ENCODE results near the gene SHC4.

GRCh38 chr15:48834756-48835155, 129.0 kb downstream of the SHC4 start:
- TF ChIP-seq JUND (IDR thresholded peaks at IDR 0.05): no peak
- TF ChIP-seq, protein P1, sequence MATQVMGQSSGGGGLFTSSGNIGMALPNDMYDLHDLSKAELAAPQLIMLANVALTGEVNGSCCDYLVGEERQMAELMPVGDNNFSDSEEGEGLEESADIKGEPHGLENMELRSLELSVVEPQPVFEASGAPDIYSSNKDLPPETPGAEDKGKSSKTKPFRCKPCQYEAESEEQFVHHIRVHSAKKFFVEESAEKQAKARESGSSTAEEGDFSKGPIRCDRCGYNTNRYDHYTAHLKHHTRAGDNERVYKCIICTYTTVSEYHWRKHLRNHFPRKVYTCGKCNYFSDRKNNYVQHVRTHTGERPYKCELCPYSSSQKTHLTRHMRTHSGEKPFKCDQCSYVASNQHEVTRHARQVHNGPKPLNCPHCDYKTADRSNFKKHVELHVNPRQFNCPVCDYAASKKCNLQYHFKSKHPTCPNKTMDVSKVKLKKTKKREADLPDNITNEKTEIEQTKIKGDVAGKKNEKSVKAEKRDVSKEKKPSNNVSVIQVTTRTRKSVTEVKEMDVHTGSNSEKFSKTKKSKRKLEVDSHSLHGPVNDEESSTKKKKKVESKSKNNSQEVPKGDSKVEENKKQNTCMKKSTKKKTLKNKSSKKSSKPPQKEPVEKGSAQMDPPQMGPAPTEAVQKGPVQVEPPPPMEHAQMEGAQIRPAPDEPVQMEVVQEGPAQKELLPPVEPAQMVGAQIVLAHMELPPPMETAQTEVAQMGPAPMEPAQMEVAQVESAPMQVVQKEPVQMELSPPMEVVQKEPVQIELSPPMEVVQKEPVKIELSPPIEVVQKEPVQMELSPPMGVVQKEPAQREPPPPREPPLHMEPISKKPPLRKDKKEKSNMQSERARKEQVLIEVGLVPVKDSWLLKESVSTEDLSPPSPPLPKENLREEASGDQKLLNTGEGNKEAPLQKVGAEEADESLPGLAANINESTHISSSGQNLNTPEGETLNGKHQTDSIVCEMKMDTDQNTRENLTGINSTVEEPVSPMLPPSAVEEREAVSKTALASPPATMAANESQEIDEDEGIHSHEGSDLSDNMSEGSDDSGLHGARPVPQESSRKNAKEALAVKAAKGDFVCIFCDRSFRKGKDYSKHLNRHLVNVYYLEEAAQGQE (IDR thresholded peaks at IDR 0.05; ENCODE audit: low read depth, low read length): no peak
- TF ChIP-seq TAF1 (IDR thresholded peaks at IDR 0.05; ENCODE audit: borderline replicate concordance, low read depth, low read length): no peak
- TF ChIP-seq, protein P2, sequence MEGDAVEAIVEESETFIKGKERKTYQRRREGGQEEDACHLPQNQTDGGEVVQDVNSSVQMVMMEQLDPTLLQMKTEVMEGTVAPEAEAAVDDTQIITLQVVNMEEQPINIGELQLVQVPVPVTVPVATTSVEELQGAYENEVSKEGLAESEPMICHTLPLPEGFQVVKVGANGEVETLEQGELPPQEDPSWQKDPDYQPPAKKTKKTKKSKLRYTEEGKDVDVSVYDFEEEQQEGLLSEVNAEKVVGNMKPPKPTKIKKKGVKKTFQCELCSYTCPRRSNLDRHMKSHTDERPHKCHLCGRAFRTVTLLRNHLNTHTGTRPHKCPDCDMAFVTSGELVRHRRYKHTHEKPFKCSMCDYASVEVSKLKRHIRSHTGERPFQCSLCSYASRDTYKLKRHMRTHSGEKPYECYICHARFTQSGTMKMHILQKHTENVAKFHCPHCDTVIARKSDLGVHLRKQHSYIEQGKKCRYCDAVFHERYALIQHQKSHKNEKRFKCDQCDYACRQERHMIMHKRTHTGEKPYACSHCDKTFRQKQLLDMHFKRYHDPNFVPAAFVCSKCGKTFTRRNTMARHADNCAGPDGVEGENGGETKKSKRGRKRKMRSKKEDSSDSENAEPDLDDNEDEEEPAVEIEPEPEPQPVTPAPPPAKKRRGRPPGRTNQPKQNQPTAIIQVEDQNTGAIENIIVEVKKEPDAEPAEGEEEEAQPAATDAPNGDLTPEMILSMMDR (IDR thresholded peaks at IDR 0.05): no peak
- TF ChIP-seq SIN3A (IDR thresholded peaks at IDR 0.05; ENCODE audit: borderline replicate concordance, low read depth, low read length): no peak
- TF ChIP-seq FOXM1 (IDR thresholded peaks at IDR 0.05; ENCODE audit: low read depth): no peak
